ENCODE measurements around the gene GRID2IP.
A peak's percentile ranks its signal among the peaks of the same experiment; 100 is the strongest.
"Not testable (repeated sequence)": the region's sequence is repeated elsewhere in the genome, so short reads cannot be mapped to it uniquely, and the experiment has no call there.

GRID2IP gene

DNA sequence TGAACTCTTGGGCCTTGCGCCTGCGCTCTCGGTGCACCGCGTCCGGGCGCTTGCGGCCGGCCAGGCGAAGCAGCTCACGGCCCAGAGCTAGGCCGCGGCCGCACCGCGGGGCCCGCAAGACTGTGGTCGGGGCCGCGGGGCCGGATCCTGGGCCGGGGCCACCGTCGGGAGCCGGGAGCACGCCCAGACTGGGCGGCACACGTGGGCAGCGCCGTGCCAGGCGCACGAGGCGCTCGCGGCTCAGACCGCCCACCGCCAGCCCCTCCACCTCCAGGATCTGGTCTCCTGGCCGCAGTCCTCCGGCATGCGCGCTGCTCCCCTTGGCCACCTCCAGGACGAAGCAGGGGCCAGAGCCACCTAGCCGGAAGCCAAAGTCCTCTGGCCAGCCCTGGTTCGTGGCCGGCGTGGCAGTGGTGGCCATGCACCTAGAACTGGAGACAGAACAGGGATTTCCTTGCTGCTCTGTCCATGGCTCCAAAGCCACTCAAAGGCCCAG is at the start of gene GRID2IP:
GRID2IP (minus strand) TSS at position 446 of the 496 bp plus-strand sequence; CDS start at position 421, 25 bp downstream.
- no peak for DNase-seq (ENCODE audit: low read depth)

DNA sequence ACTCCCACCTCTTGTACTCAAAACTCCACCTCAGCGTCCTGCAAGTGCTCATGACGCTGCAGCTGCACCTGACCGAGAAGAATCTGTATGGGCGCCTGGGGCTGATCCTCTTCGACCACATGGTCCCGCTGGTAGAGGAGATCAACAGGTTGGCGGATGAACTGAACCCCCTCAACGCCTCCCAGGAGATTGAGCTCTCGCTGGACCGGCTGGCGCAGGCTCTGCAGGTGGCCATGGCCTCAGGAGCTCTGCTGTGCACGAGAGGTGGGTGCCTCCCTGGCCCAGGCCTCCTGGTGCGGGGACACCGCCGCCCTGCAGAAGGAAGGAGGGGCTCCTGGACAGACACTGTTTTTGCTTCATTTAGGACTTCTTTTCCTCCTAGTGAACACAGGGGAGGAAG is 48.8 kb upstream of the GRID2IP start:
- no peak for DNase-seq (ENCODE audit: low read depth)

DNA sequence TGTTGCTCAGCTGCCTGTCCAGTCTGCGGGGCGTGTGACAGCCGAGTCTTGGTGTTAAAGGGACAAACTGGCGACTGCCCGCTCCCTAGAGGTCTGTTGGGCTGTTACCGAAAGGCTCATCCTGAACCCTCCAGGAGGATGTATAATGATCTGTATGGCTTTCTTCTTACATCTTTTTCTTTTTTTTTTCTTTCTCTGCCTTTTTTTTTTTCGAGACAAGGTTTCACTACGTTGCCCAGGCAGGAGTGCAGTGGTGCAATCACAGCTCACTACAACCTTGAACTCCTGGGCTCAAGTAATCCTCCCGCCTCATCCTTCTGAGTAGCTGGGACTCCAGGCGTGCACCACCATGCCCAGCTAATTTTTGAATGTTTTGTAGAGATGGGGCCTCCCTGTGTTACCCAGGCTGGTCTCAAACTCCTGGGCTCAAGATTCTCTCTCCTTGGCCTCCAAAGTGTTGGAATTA is 39.4 kb upstream of the GRID2IP start:
- DNase-seq (ENCODE audit: low read depth) = no peak

DNA sequence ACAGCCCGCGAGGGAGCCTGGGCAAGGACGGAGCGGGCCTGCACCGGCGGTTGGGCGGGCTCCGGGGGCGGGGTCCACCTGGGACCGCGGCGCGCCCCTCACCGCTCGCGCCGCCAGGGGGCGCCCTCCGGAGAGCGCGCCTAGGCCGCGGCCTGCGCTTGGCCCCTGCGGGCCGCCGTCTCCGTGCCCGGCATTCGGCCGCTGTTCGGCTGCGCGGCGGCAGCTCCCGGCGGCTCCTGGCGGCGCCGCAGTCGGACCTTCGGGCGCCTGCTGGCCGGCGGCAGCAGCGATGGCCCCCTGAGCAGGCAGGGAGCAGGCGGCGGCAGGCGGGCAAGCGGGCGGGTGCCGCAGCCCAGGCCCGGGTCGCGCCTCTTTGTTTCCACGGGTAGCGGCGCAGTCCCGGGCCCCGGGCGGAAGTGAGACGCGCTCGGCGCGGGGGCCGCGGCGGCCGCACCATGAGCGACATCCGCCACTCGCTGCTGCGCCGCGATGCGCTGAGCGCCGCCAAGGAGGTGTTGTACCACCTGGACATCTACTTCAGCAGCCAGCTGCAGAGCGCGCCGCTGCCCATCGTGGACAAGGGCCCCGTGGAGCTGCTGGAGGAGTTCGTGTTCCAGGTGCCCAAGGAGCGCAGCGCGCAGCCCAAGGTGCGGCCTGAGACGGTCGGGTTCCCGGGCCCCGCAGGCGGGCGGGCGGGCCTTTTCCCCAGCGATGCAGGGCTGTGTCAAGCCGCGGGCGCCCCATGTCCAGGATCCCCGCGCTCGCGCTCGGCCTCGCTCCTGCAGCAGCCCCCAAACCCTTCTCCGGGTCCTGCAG is 38.8 kb upstream of the GRID2IP start, which contains the start of gene INTS15:
INTS15 (plus strand) TSS at position 193 of the 816 bp plus-strand sequence; CDS start at position 456, 263 bp downstream.
- peak; percentile 36 for DNase-seq (ENCODE audit: low read depth)

DNA sequence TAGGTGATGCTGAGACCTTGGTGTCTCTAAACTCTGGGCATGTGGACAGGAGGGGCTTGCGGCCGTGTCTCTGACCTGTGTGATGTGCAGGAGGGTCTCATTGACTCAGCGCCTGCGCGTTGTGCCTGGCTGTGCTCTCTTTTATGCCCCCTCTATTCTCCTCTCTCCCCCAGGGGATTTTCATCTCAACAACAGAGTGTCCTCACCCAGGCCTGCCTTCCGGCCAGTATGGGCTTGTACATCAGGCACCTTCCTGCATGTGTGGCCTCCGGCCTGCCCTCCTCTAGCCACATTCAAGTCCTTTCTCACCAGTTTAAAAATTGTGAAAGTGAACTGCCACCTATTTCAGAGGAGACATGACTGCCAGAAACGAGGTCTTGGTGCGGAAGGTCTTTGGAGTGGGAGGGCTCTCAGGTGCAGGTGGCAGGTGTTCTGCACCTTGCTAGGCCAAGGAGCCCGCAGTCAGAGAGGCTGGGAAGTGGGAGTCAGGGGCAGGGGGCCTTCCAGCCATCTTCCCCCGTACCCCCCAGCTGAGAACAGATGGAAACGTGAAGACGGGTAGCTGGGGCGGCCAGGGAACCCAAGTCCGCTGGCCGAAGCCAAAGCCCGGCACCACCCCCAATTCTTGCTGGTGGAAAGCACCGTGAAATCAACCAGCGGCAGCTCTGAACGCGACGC is 38.0 kb upstream of the GRID2IP start:
- no peak for DNase-seq (ENCODE audit: low read depth)

DNA sequence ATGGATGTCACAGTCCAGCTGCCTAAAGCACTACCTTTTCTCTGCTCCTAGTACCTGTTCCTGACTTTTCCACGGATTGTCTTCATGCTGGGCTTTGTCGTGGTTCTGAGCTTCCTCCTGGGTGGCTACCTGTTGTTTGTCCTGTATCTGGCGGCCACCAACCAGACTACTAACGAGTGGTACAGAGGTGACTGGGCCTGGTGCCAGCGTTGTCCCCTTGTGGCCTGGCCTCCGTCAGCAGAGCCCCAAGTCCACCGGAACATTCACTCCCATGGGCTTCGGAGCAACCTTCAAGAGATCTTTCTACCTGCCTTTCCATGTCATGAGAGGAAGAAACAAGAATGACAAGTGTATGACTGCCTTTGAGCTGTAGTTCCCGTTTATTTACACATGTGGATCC is 37.3 kb upstream of the GRID2IP start:
- DNase-seq (ENCODE audit: low read depth) = no peak

DNA sequence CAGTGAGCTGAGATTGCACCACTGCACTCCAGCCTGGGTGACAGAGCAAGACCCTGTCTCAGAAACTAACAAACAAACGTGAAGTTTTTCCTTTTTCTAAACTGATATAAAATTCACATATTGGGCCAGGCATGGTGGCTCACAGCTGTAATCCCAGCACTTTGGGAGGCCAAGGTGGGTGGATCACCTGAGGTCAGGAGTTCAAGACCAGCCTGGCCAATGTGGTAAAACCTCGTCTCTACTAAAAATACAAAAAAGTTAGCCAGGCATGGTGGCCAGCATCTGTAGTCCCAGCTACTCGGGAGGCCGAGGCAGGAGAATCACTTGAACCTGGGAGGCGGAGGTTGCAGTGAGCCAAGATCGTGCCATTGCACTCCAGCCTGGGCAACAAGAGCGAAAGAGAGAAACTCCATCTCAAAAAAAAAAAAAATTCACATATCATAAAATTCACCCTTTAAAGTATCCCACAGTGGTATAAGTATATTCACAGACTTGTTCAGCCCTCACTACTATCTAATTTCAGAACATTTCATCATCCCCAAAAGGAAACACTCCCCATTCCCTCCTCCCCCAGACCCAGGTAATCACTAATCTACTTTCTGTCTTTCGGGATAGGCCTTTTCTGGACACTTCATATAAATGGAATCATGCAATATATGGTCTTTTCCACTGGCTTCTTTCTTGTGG is 34.6 kb upstream of the GRID2IP start:
- not testable (repeated sequence) for DNase-seq (ENCODE audit: low read depth)

DNA sequence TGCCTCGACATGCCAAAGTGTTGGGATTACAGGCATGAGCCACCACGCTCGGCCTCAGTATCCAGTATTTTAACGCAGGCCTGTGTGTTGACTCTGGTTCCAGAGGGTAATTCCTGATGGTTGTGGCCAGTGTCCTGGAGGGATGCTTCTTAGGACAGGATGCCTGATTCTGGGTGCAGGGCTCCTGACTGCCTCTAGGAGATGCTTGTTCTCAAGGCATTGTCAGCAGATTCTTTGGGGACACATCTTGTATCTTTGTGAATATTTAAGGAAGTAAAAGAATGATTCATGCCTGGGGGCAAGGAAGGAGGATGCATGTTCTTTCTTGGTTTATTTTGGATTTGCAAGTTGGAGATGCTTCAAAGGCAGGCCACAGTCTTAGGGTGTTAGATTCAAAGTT is 28.2 kb upstream of the GRID2IP start:
- no peak for DNase-seq (ENCODE audit: low read depth)

DNA sequence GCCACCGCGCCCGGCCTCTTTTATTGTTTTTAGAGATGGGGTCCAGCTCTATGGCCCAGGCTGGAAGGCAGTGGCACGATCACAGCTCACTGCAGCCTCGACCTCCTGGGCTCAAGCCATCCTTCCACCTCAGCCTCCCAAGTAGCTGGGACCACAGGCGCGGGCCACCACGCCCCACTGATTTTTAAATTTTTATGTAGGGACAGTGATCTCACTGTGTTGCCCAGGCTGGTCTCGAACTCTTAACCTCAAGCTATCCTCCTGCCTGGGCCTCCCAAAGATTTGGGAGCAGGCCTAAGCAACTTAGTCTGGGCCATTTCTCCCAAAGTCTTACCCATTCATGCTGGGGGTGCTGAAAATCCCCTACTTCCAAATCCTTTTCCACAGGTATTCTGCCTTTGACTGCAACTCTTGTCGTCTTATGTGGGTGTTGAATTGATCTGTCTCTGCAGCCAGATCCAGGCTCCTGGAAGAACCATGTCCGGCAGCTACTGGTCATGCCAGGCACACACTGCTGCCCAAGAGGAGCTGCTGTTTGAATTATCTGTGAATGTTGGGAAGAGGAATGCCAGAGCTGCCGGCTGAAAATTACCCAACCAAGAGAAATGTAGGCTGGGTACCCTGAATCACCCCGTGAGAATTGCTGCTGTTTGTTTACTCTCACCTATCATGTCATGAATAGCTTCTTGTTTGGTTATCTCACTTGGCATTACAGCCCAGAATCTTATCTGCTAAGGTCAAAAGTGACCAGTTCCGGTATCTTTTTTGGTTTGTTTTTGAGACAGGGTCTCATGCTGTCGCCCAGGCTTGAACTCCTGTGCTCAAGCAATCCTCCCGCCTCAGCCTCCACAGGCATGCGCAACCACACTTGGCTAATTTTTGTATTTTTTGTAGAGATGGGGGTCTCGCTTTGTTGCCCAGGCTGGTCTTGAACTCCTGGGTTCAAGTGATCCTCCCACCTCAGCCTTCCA is 27.1 kb upstream of the GRID2IP start:
- no peak for DNase-seq (ENCODE audit: low read depth)

DNA sequence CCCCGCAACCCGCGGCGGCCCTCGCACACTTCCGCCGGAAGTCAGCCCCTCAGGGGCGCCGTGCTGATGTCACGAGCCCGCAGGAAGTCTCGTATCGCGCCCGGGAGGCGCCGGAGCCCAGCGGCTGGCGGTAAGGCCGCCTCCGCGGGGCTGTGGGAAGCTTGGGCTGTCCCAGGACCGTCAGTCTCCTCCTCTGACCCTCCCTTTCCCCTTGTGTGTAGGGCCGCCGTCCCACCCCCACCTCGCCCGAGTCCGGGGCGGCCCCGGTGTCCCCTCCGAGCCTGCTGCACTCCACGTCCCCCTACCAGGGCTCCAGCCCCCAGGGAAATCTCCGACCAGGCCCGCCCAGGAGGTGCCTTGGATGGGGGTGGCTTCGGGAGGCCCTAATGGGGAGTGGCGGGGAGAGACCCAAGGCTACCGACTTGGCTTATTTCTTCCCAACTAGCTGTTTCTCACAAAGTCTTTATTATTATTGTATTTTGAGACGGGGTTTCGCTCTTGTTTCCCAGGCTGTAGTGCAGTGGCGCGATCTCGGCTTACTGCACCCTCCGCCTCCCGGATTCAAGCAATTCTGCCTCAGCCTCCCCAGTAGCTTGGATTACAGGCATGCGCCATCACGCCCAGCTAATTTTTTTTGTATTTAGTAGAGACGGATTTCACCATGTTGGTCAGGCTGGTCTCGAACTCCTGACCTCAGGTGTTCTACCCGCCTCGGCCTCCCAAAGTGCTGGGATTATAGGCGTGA is 26.3 kb upstream of the GRID2IP start, which contains the start of gene ZDHHC4:
ZDHHC4 (plus strand) TSS at position 86 of the 745 bp plus-strand sequence. CDS start 3,108 bp downstream, outside the sequence.
- DNase-seq (ENCODE audit: low read depth) = peak; percentile 58

DNA sequence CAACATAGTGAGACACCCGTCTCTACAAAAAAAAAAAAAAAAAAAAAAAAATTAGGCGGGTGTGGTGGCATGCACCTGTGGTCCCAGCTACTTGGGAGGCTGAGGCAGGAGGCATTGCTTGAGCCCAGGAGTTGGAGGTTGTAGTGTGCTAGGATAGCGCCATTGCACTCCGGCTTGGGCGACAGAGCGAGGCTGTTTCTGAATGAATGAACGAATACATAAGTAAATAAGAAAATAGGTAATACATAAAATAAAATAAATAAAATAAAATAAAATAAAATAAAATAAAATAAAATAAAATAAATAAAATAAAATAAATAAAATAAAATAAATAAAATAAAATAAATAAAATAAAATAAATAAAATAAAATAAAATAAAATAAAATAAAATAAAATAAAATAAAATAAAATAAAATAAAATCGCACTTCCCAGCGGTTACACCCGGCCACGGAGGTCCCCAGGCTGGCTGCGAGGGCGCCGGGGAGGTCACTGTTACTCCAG is 25.7 kb upstream of the GRID2IP start:
- DNase-seq (ENCODE audit: low read depth) = not testable (repeated sequence)

DNA sequence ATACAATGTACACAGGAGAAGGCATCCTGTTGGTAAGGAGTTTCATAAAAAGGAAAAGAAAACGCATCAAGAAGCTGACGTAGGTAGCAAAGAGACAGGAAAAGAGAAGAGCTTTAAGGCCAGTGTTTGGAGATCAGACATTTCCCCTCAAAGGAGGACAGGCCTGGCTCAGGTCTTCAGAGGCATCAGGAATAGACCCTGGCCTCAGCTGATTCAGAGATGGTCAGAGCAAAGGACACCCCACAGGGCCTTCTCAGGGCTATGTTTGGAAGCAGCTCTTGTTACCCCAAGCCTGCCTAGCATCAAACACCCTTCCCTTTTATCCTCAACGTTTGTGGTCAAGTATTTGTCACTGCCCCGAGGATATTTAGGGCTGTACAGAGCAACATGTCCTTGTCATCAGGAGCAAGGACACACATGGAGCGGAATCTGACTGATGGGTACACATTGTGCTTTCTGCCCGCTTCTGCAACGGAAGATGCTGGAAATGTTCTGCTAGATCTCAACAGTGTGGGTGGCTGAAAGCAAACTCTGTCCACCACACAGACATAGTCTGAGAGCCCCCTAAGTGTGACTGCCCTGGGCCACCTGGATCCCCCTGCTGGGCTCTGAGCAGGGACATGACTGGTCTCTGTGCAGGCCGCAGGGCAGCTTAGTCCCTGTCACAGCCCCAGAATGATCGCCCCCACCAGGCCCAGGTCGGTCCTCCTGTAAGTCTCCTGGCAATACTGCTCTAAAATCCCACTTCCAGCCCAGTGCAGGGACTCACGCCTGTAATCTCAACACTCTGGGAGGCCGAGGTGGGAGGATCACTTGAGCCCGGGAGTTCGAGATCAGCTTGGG is 25.0 kb upstream of the GRID2IP start:
- DNase-seq (ENCODE audit: low read depth) = no peak

DNA sequence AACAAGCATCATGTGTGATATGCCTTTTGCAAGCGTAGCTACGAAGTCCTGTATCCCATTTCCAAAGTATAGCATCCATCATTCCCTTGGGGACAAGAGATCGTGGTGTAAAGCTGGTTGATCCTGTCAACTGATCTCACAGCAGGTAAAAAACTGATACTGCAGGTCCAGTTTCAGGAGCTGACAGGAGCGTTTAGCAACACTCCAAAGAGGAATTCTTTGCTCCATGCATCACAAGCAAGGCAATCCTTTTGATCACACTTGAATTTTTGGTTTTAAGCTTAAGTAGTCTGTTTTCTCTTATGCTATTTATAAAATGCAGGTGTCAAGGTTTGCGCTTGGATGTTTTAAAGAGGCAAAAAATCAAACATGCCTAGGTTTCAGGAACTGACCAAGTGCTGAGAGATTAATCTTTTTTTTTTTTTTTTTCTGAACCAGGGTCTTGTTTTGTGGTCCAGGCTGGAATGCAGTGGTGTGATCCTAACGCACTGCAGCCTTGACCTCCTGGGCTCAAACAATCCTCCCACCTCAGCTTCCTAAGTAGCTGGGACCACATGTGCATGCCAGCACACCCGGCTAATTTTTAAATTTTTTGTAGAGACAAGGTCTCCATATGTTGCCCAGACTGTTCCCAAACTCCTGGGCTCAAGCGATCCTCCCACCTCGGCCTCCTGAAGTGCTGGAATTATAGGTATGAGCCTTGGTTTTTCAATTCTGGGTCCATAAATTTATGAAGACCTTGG is 24.2 kb upstream of the GRID2IP start:
- no peak for DNase-seq (ENCODE audit: low read depth)

DNA sequence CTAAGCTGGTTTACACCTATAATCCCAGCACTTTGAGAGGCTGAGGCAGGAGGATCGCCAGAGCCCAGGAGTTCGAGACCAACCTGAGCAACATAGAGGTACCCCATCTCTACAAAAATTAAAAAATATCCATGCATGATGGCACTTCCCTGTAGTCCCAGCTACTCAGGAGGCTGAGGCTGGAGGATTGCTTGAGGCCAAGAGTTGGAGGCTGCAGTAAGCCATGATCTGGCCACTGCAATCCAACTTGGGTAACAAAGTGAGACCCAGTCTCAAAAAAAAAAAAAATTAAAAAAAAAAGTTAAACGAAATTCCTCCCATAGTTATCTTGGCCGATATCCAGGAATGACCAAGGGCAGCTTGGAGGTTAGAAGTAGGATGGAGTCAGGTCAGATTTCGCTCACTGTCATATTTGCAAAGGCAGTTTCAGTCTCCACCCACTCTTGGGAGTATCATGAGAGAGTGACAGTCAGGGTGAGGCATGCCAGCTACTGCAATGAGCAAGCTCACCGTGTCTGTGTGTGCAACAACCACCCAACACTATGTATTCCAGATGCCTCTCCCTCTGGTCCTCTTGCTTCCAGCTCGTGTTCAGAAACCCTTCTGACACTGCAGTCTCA is 20.0 kb upstream of the GRID2IP start:
- no peak for DNase-seq (ENCODE audit: low read depth)

DNA sequence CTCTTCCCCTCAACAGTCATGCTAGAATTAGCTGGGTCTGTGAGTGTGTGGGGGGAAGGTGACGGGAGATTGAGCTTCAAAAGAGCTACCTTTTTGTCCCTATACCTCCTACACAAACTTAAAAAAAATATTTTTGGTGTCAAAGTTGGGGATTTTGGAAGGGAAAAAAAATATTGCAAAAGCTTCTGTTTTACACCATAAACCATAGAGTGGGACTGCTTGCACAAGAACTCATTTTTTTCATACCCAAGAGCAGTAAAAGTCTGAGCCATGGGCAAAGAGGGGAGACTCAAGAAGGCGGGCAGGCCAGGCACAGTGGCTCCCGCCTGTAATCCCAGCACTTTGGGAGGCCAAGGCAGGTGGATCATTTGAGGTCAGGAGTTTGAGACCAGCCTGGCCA is 16.6 kb upstream of the GRID2IP start:
- no peak for DNase-seq (ENCODE audit: low read depth)

DNA sequence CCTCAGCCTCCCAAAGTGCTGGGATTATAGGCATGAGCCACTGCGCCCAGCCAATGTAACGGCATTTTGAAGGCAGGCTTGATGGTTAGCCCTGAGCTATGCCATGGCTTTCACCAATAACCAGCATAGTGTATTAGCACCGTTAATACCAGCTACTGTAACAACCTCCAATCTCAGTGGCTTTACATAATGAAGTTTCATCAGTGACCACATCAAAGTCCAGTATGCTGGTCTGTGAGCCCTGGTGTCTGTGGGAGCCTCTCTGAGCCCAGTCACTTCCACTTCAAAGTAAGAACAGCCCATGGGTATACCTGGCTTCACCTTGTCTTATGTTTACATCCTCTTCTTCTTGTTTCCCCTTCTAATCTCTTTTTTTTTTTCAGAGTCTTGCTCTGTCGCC is 14.4 kb upstream of the GRID2IP start:
- no peak for DNase-seq (ENCODE audit: low read depth)

DNA sequence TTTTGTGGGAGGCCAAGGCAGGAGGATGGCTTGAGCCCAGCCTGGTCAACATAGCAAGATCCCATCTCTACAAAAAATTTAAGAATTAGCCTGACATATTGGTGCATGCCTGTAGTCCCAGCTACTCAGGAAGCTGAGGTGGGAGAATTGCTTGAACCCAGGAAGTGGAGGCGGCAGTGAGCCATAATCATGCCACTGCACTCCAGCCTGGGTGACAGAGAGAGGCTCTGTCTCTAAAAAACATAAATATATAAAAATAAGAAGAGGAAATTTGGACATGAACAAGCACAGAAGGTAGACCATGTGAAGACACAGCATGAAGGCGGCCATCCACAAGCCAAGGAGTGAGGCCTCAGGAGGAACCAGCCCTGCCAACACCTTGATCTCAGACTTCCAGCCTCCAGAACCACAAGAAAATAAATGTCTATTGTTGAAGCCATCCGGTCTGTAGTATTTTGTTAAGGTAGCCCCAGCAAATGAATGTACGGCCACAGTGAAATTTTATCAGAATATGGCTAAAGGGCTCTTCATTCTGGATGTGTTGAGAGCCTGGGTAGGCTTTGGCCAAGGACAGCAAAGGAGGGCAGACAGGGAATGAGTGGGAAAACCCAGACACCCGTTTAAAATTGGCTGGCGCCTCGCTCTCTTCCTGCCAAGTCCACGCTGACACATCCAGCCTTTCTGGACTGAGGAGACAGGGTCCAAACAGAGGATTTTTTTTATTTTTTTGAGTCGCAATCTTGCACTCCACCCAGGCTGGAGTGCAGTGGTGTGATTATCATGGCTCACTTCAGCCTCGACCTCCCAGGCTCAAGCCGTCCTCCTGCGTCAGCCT is 12.9 kb upstream of the GRID2IP start:
- no peak for DNase-seq (ENCODE audit: low read depth)

Data from fibroblast of the conjunctiva (primary cell).